K562 (cell line): Measurements from ENCODE around the gene FMOD. TPM values are rescaled to one million over a fixed set of nuclear protein-coding genes. Genes with fewer than 3 reads are reported as not detected.

Source experiments
- ATAC-seq: fragments of 200-7000 bp; cut with Tn5 transposase; 3 replicates; pipeline ENCODE4 v1.9.1; 2020; ENCODE audit warnings: moderate library complexity
- BruUV-seq: library from RNA; stranded (reverse); fragments of 400-500 nt; replicated peaks from 2 replicates; lab custom pipeline; 2021; lab: Mats Ljungman, UMichigan
- CTCF ChIA-PET: fragments of 300-600 bp; formaldehyde crosslinking; extraction: SDS; loops from one replicate; lab custom pipeline; 2021; ENCODE audit warnings: low intra/inter-chr PET ratio; lab: Yijun Ruan, JAX
- POLR2A ChIA-PET: fragments of 300-600, 350-650 bp; sonication (Branson Sonifier 250); formaldehyde crosslinking; extraction: SDS; loops from one replicate; lab custom pipeline; 2021; ENCODE audit warnings: antibody characterized with exemption, inconsistent platforms; lab: Yijun Ruan, JAX
- DNase-seq, 4 experiments: peaks; one replicate each; pipeline versions ENCODE4 v3.0.0 to v3.0.0-alpha.2; 2011 to 2018; ENCODE audit warnings: low spot score in 3 of 4, mixed read lengths in 3 of 4; ENCODE audit errors: extremely low read depth in 1 of 4
- FAIRE-seq: peaks from 2 replicates; lab custom pipeline; 2011; peaks lifted over from hg19 to GRCh38; lab: Jason Lieb, UNC
- H2AFZ ChIP-seq: 2 replicates; pipeline ENCODE4 v1.6.0; 2011; ENCODE audit warnings: low read depth, low read length, control low read depth, inconsistent platforms
- H3K27ac ChIP-seq: fragments of 200-600 bp; 3 replicates; pipeline ENCODE4 v1.8.0; 2011; ENCODE audit warnings: low read depth, mild to moderate bottlenecking, control low read depth, inconsistent platforms, low read length, moderate library complexity, mixed read lengths; ENCODE audit errors: extremely low read depth
- H3K27me3 ChIP-seq, 2 experiments: fragments of 300-600 bp in 1 of 2; 2 replicates in 1 of 2; 3 replicates in 1 of 2; pipeline versions ENCODE4 v1.6.0 to v1.8.0; 2011; ENCODE audit warnings: inconsistent platforms in 2 of 2, low read length in 2 of 2, mild to moderate bottlenecking in 1 of 2, mixed read lengths in 1 of 2, moderate library complexity in 1 of 2; ENCODE audit not compliant: control insufficient read depth in 2 of 2, insufficient read depth in 2 of 2
- H3K36me3 ChIP-seq: fragments of 300-600 bp; 3 replicates; pipeline ENCODE4 v1.8.0; 2011; ENCODE audit warnings: mild to moderate bottlenecking, low read length, inconsistent platforms; ENCODE audit not compliant: control insufficient read depth, insufficient read depth
- H3K4me1 ChIP-seq, 2 experiments: fragments of 200-600 bp in 1 of 2; replicated peaks in 1 of 2; 2 replicates in 1 of 2; 3 replicates in 1 of 2; pipeline versions ENCODE4 v1.5.1 to v1.8.0; 2011; ENCODE audit warnings: inconsistent platforms in 2 of 2, low read length in 2 of 2, mild to moderate bottlenecking in 1 of 2, mixed read lengths in 1 of 2, moderate library complexity in 1 of 2; ENCODE audit not compliant: control insufficient read depth in 2 of 2, insufficient read depth in 2 of 2
- H3K4me2 ChIP-seq: 2 replicates; pipeline ENCODE4 v1.6.1; 2011; ENCODE audit warnings: low read length, control low read depth, inconsistent platforms, mixed read lengths; ENCODE audit not compliant: insufficient read depth
- H3K4me3 ChIP-seq: fragments of 200-600 bp; sonication (generic), shearing (Covaris generic); 2 replicates; pipeline ENCODE4 v1.5.1; 2016; ENCODE audit warnings: control low read depth, inconsistent platforms
- H3K79me2 ChIP-seq: fragments of 200-600 bp; 3 replicates; pipeline ENCODE4 v1.8.0; 2011; ENCODE audit warnings: low read length, inconsistent platforms; ENCODE audit not compliant: control insufficient read depth, insufficient read depth
- H3K9ac ChIP-seq, 2 experiments: 2 replicates each; pipeline versions ENCODE4 v1.6.0 to v1.6.1; 2011; ENCODE audit warnings: low read depth in 2 of 2, low read length in 2 of 2, control low read depth in 1 of 2, inconsistent platforms in 1 of 2, mild to moderate bottlenecking in 1 of 2, mixed read lengths in 1 of 2; ENCODE audit not compliant: insufficient read depth in 1 of 2
- H3K9me1 ChIP-seq: one replicate; pipeline ENCODE4 v1.6.0; 2011; ENCODE audit warnings: inconsistent platforms, mild to moderate bottlenecking, low read length, moderate library complexity; ENCODE audit not compliant: control insufficient read depth, insufficient read depth
- H3K9me3 ChIP-seq: replicated peaks from 2 replicates; pipeline ENCODE4 v1.5.1; 2011; ENCODE audit warnings: low read depth, low read length, inconsistent platforms; ENCODE audit not compliant: control insufficient read depth, insufficient read depth
- H4K20me1 ChIP-seq: replicated peaks from 2 replicates; pipeline ENCODE4 v1.6.1; 2011; ENCODE audit warnings: low read length, inconsistent platforms, mixed read lengths; ENCODE audit not compliant: control insufficient read depth, insufficient read depth
- CTBP1 ChIP-seq: fragments of 450-650 bp; IDR thresholded peaks from 2 replicates; pipeline ENCODE4 v1.6.1; 2016; ENCODE audit warnings: borderline replicate concordance
- FOXK1 ChIP-seq: sonication (generic); formaldehyde crosslinking; IDR thresholded peaks from 2 replicates; pipeline ENCODE4 v1.8.0; 2022; ENCODE audit warnings: missing genetic modification reagents, mild to moderate bottlenecking, borderline replicate concordance
- FOXM1 ChIP-seq, 2 experiments: fragments of 450-650 bp in 1 of 2; sonication (generic) in 1 of 2; formaldehyde crosslinking in 1 of 2; IDR thresholded peaks; 2 replicates each; pipeline versions ENCODE4 v1.6.1 to v1.9.0; 2017 to 2022; ENCODE audit warnings: low read depth in 2 of 2, mild to moderate bottlenecking in 2 of 2, missing genetic modification reagents in 1 of 2, moderate library complexity in 1 of 2
- HDAC2 ChIP-seq: fragments of 450-650 bp; IDR thresholded peaks from 2 replicates; pipeline ENCODE4 v1.6.1; 2016; ENCODE audit warnings: mild to moderate bottlenecking
- HDGF ChIP-seq: fragments of 450-650 bp; IDR thresholded peaks from 2 replicates; pipeline ENCODE4 v1.6.1; 2016
- HMGXB4 ChIP-seq: sonication (generic); formaldehyde crosslinking; IDR thresholded peaks from 2 replicates; pipeline ENCODE4 v1.8.1; 2023; ENCODE audit warnings: mild to moderate bottlenecking, missing genetic modification reagents
- HNRNPLL ChIP-seq: fragments of 200-400 bp; formaldehyde crosslinking; IDR thresholded peaks from 2 replicates; pipeline ENCODE4 v1.6.1; 2017; ENCODE audit warnings: low read length, low read depth, mild to moderate bottlenecking; ENCODE audit not compliant: poor library complexity, severe bottlenecking
- NBN ChIP-seq: fragments of 450-650 bp; IDR thresholded peaks from 2 replicates; pipeline ENCODE4 v1.6.1; 2016; ENCODE audit warnings: low read depth, mild to moderate bottlenecking
- NR2C2 ChIP-seq, 2 experiments: fragments of 200-800 bp in 1 of 2; sonication (Bioruptor generic) in 1 of 2; sonication (generic) in 1 of 2; formaldehyde crosslinking in 1 of 2; IDR thresholded peaks; 2 replicates each; pipeline versions ENCODE4 v1.6.1 to v1.8.0; 2016 to 2022; ENCODE audit warnings: mild to moderate bottlenecking in 1 of 2, missing compliant biosample characterization in 1 of 2, missing genetic modification characterization in 1 of 2, missing genetic modification reagents in 1 of 2
- PHB ChIP-seq: fragments of 250-450 bp; sonication (Bioruptor Pico); IDR thresholded peaks from 2 replicates; pipeline ENCODE4 v1.5.0; 2021
- RAD21 ChIP-seq, 2 experiments: fragments of 250-450 bp in 1 of 2; fragments of 450-650 bp in 1 of 2; sonication (Bioruptor Pico) in 1 of 2; formaldehyde crosslinking in 1 of 2; IDR thresholded peaks in 1 of 2; conservative IDR thresholded peaks in 1 of 2; 2 replicates each; pipeline versions ENCODE4 v1.4.0 to v1.8.0; 2020 to 2022; ENCODE audit warnings: mild to moderate bottlenecking in 2 of 2, moderate library complexity in 1 of 2
- SFPQ ChIP-seq: fragments of 200-400 bp; formaldehyde crosslinking; IDR thresholded peaks from 2 replicates; pipeline ENCODE4 v1.6.1; 2017; ENCODE audit warnings: mild to moderate bottlenecking, low read depth, low read length, moderate library complexity
- SPI1 ChIP-seq: IDR thresholded peaks from 2 replicates; pipeline ENCODE4 v1.6.1; 2011; ENCODE audit warnings: low read depth, low read length, control low read depth, borderline replicate concordance
- ZNF140 ChIP-seq: fragments of 250-450 bp; sonication (Bioruptor Pico); IDR thresholded peaks from 2 replicates; pipeline ENCODE4 v1.8.0; 2021; ENCODE audit warnings: moderate library complexity, mild to moderate bottlenecking, inconsistent platforms
- ZNF282 ChIP-seq: sonication (generic); formaldehyde crosslinking; IDR thresholded peaks from 2 replicates; pipeline ENCODE4 v1.8.1; 2023; ENCODE audit warnings: missing genetic modification reagents
- ZNF316 ChIP-seq: fragments of 450-650 bp; IDR thresholded peaks from 2 replicates; pipeline ENCODE4 v1.6.1; 2016
- ZNF699 ChIP-seq: fragments of 250-450 bp; sonication (Bioruptor Pico); IDR thresholded peaks from 2 replicates; pipeline ENCODE4 v1.8.0; 2021; ENCODE audit warnings: mild to moderate bottlenecking, moderate library complexity; ENCODE audit not compliant: insufficient replicate concordance
- WGBS: fragments of 100-300 bp; shearing (Covaris generic); methylation state at CpG from one replicate; pipeline ENCODE4 v1.1.6; 2016; ENCODE audit warnings: low coverage, mixed read lengths; ENCODE audit not compliant: insufficient coverage; ENCODE audit errors: missing lambda C conversion rate; 5-methylcytosine and 5-hydroxymethylcytosine counted together
- in situ Hi-C: fragments of 300-500 bp; cut with MboI; formaldehyde crosslinking; loops from 4 replicates; pipeline ENCODE4 v1.15.0; 2018; ENCODE audit warnings: inconsistent platforms, mixed read lengths
- intact Hi-C: fragments of 100-400 bp; cut with micrococcal nuclease; formaldehyde crosslinking; loops from 2 replicates; pipeline ENCODE4 v1.14.2; 2022
- polyA plus RNA-seq, 8 experiments: library from polyadenylated mRNA; depleted of rRNA in 4 of 8; stranded (reverse) in 5 of 8; unstranded in 3 of 8; fragments of >200 nt; fragmentation: Nextera tagmentation in 2 of 8; fragmentation: Illumina TruSeq in 1 of 8; extraction: Ambion mirVana in 2 of 8; extraction: Trizol in 1 of 8; gene quantifications; 2 replicates each; pipeline versions ENCODE4 v1.2.1 to v1.2.3, GENCODE V29; 2011 to 2014; ENCODE audit warnings: inconsistent platforms in 1 of 8, missing spikeins in 1 of 8
- total RNA-seq, 7 experiments: library from RNA; depleted of rRNA in 6 of 7; stranded (reverse); fragments of >200 nt in 6 of 7; fragmentation: Illumina TruSeq in 2 of 7; extraction: Trizol in 2 of 7; gene quantifications; 2 replicates each; pipeline versions ENCODE4 v1.2.1 to v1.2.3, GENCODE V29; 2011 to 2021; ENCODE audit warnings: low replicate concordance in 1 of 7
- TF ChIP-seq, protein P1 (sequence below): IDR thresholded peaks from 2 replicates; pipeline ENCODE4 v1.6.1; 2011; ENCODE audit not compliant: insufficient read length; ENCODE audit errors: extremely low read depth

The FMOD gene
- total and polyA plus RNA-seq, 9 of the 15 experiments (the other 6 are each of a cell fraction or from before 2014, with no cell fraction given): 0.03 to 0.13 (median 0.03) TPM; not detected in 6

- TF ChIP-seq HMGXB4 (CRISPR knock-in tag) (no peak), PHB (CRISPR knock-in tag) (no peak), FOXK1 (no peak), SPI1 (no peak), ZNF282 (no peak), ZNF140 (no peak), NR2C2 (CRISPR knock-in tag; IDR thresholded peaks at IDR 0.05) (no peak), NR2C2 (tag; IDR thresholded peaks at IDR 0.05) (no peak), HDGF (no peak), CTBP1 (no peak), HDAC2 (no peak), ZNF699 (CRISPR knock-in tag) (no peak), NBN (no peak), RAD21 (CRISPR knock-in tag; conservative IDR thresholded peaks at IDR 0.05 in 1 of 2, IDR thresholded peaks at IDR 0.05 in 1 of 2) (no peak), SFPQ (no peak), HNRNPLL (no peak), ZNF316 (no peak), FOXM1 (IDR thresholded peaks at IDR 0.05; ENCODE audit: low read depth) (no peak), FOXM1 (CRISPR knock-in tag; IDR thresholded peaks at IDR 0.05; ENCODE audit: low read depth) (no peak)
- TF ChIP-seq, protein P1, sequence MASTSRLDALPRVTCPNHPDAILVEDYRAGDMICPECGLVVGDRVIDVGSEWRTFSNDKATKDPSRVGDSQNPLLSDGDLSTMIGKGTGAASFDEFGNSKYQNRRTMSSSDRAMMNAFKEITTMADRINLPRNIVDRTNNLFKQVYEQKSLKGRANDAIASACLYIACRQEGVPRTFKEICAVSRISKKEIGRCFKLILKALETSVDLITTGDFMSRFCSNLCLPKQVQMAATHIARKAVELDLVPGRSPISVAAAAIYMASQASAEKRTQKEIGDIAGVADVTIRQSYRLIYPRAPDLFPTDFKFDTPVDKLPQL: no peak
- H3K4me2 ChIP-seq: no peak overlapping the region
- no peak overlapping the region for H3K4me3 ChIP-seq
- no peaks in the 10 kb centered on the region for H3K9me1 ChIP-seq
- BruUV-seq: no TSS peak
- peaks cover 0 to 12% of the 10 kb centered on the region in 2 experiments; a peak in 3 of 5 replicates for H3K27me3 ChIP-seq
- intact Hi-C loops (no loop called here), in situ Hi-C loops (no loop called here)
- H3K27ac ChIP-seq: no peak overlapping the region
- H3K4me1 ChIP-seq: peaks cover 30 to 47% of the 10 kb centered on the region in 2 experiments
- FAIRE-seq (no peak), ATAC-seq (no peak), DNase-seq (no peak)
- H2AFZ ChIP-seq: no peak overlapping the region
- 23% methylated on average over 3 of the region's 3 CpGs for WGBS
- ChIA-PET POLR2A (interaction anchor here (0.6 to 9.3 kb wide), 7 partner anchors 10 to 1232 kb away, joined by 3 to 117 read pairs (median 3); partner anchors contain the start of gene BTG2), CTCF (no interaction called here)
- H3K9me3 ChIP-seq: no peaks in the 10 kb centered on the region
- no peaks in the 10 kb centered on the region for H3K79me2 ChIP-seq
- H3K36me3 ChIP-seq: no peaks in the 10 kb centered on the region
- H3K9ac ChIP-seq: no peak overlapping the region
- no peaks in the 10 kb centered on the region for H4K20me1 ChIP-seq
Measured at GRCh38 chr1:203323587-203323986, 27.3 kb downstream of the FMOD start.
